Erythroblast (primary cell): ENCODE results near the gene INF2.

Source experiments
- GATA1 ChIP-seq: IDR thresholded peaks from 2 replicates; pipeline ENCODE4 v1.6.1; 2011; ENCODE audit warnings: low read depth, mild to moderate bottlenecking, control low read depth, low read length, moderate library complexity
- POLR2A ChIP-seq: IDR thresholded peaks from 2 replicates; pipeline ENCODE4 v1.6.1; 2011; ENCODE audit warnings: mild to moderate bottlenecking, low read length

DNA sequence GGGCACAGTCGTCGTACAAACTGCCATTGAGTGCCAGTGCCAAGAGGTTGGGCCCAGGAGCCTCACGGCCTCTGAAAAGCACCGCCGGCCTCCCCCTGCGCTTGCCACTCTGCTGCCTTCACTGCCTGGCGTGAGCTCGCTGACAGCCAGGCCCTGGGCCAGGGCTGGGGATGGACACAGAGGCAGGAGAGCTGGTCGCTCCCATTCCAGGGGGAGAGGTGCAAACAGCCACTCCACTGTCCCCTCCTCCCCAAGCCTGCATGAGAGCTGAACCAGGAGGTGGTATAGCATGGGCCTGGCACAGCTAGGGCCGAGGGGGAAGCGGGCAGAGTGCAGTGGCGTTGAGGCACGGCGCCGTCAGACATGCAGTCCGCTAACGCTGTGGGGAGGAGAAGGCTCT, 39.2 kb downstream of the INF2 start:
- TF ChIP-seq POLR2A (no peak), GATA1 (no peak)
